Suprapubic skin (tissue), 4 donors: ENCODE measurements around the gene KCTD10.

ENCODE experiments used
- POLR2A ChIP-seq, 2 donors: fragments of 450-650 bp; IDR thresholded peaks; one replicate each; pipeline ENCODE4 v1.6.1; 2017; ENCODE audit warnings: antibody characterized with exemption in 2 of 2, mild to moderate bottlenecking in 2 of 2, moderate library complexity in 2 of 2
- POLR2AphosphoS5 ChIP-seq, 3 donors: sonication (generic); formaldehyde crosslinking; IDR thresholded peaks; one replicate each; pipeline ENCODE4 v1.6.1; 2017; ENCODE audit warnings: antibody characterized with exemption in 3 of 3
- TF ChIP-seq, protein P1 (sequence below), 2 donors: fragments of 200-600 bp in 1 of 2; fragments of 450-650 bp in 1 of 2; sonication (generic) in 1 of 2; IDR thresholded peaks; one replicate each; pipeline ENCODE4 v1.5.1; 2016 to 2019; ENCODE audit warnings: antibody characterized with exemption in 2 of 2, mild to moderate bottlenecking in 1 of 2, moderate library complexity in 1 of 2

DNA sequence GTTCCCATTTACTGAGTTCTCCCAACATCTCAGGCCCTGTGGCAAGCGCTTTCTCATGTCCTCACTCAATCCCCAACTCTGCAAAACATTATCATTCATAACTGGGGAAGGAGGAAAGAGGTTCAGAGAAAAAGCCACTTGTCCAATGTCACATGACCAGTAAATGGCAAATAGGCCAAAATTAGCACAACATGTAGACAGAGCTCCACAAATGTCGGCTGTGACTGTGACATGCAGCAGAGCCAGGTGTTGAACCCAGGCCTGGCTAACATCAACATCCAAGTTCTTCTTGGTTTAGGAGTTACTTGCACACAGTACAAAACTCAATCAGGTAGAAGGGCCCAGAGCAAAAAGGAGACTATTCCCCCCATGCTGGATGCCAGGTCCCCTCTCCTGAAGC is 10.8 kb downstream of the KCTD10 start:
- TF ChIP-seq, protein P1, sequence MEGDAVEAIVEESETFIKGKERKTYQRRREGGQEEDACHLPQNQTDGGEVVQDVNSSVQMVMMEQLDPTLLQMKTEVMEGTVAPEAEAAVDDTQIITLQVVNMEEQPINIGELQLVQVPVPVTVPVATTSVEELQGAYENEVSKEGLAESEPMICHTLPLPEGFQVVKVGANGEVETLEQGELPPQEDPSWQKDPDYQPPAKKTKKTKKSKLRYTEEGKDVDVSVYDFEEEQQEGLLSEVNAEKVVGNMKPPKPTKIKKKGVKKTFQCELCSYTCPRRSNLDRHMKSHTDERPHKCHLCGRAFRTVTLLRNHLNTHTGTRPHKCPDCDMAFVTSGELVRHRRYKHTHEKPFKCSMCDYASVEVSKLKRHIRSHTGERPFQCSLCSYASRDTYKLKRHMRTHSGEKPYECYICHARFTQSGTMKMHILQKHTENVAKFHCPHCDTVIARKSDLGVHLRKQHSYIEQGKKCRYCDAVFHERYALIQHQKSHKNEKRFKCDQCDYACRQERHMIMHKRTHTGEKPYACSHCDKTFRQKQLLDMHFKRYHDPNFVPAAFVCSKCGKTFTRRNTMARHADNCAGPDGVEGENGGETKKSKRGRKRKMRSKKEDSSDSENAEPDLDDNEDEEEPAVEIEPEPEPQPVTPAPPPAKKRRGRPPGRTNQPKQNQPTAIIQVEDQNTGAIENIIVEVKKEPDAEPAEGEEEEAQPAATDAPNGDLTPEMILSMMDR (IDR thresholded peaks at IDR 0.05) = no peak
- no peak for TF ChIP-seq POLR2A (IDR thresholded peaks at IDR 0.05)
- TF ChIP-seq POLR2AphosphoS5 (IDR thresholded peaks at IDR 0.05) = no peak
